GM12878 (cell line): ENCODE measurements around the gene RAI14. TPM values are rescaled to one million over a fixed set of nuclear protein-coding genes. Genes with fewer than 3 reads are reported as not detected.

Source experiments
- ATAC-seq: fragments of 200-7000 bp; cut with Tn5 transposase; 3 replicates; pipeline ENCODE4 v1.9.1; 2020; ENCODE audit warnings: mild to moderate bottlenecking, moderate library complexity
- BruUV-seq: library from RNA; stranded (reverse); fragments of 400-500 nt; replicated peaks from 2 replicates; lab custom pipeline; 2021; lab: Mats Ljungman, UMichigan
- CTCF ChIA-PET: fragments of 300-600 bp; sonication (Branson Sonifier 250); formaldehyde crosslinking; extraction: SDS; loops from one replicate; lab custom pipeline; 2021; ENCODE audit warnings: inconsistent platforms; lab: Yijun Ruan, JAX
- POLR2A ChIA-PET: fragments of 350-600 bp; formaldehyde crosslinking; extraction: SDS; loops from one replicate; lab custom pipeline; 2021; ENCODE audit warnings: inconsistent platforms; lab: Charles Lee
- RAD21 ChIA-PET: fragments of 300-600 bp; sonication (Branson Sonifier 250); formaldehyde crosslinking; loops from one replicate; lab custom pipeline; 2023; ENCODE audit warnings: antibody characterized with exemption; ENCODE audit not compliant: unreplicated experiment; lab: Charles Lee
- SMC1A ChIA-PET: fragments of 300-600 bp; sonication (Branson Sonifier 250); formaldehyde crosslinking; loops from one replicate; lab custom pipeline; 2023; ENCODE audit not compliant: unreplicated experiment, uncharacterized antibody; lab: Charles Lee
- DNase-seq: peaks from one replicate; pipeline ENCODE4 v3.0.0-alpha.2; 2011; ENCODE audit warnings: low read depth, low spot score
- FAIRE-seq: peaks from 3 replicates; lab custom pipeline; 2011; peaks lifted over from hg19 to GRCh38; lab: Jason Lieb, UNC
- H2AFZ ChIP-seq: 2 replicates; pipeline ENCODE4 v1.6.0; 2011; ENCODE audit warnings: low read depth, low read length, control low read depth; ENCODE audit not compliant: control insufficient read depth
- H3K27ac ChIP-seq: 2 replicates; pipeline ENCODE4 v1.5.1; 2011; ENCODE audit warnings: control low read depth; ENCODE audit not compliant: control insufficient read depth, insufficient read depth
- H3K27me3 ChIP-seq, 2 experiments: replicated peaks in 1 of 2; 2 replicates each; pipeline versions ENCODE4 v1.6.0 to v1.6.1; 2011; ENCODE audit warnings: low read length in 1 of 2; ENCODE audit not compliant: control insufficient read depth in 2 of 2, insufficient read depth in 2 of 2
- H3K36me3 ChIP-seq, 2 experiments: 2 replicates each; pipeline ENCODE4 v1.5.1; 2011; ENCODE audit warnings: low read length in 1 of 2; ENCODE audit not compliant: control insufficient read depth in 2 of 2, insufficient read depth in 2 of 2
- H3K4me1 ChIP-seq: 2 replicates; pipeline ENCODE4 v1.6.1; 2011; ENCODE audit warnings: mild to moderate bottlenecking, low read length, moderate library complexity, mixed read lengths; ENCODE audit not compliant: control insufficient read depth, insufficient read depth
- H3K4me2 ChIP-seq: 2 replicates; pipeline ENCODE4 v1.6.0; 2011; ENCODE audit warnings: control low read depth; ENCODE audit not compliant: control insufficient read depth, insufficient read depth
- H3K4me3 ChIP-seq: fragments of 200-600 bp; sonication (generic); 2 replicates; pipeline ENCODE4 v1.5.1; 2016
- H3K79me2 ChIP-seq: 2 replicates; pipeline ENCODE4 v1.6.0; 2011; ENCODE audit warnings: low read length; ENCODE audit not compliant: control insufficient read depth, insufficient read depth
- H3K9ac ChIP-seq: 2 replicates; pipeline ENCODE4 v1.8.0; 2011; ENCODE audit warnings: low read length, control low read depth, mixed read lengths; ENCODE audit not compliant: control insufficient read depth, insufficient read depth
- H3K9me3 ChIP-seq: replicated peaks from 3 replicates; pipeline ENCODE4 v1.5.1; 2011; ENCODE audit warnings: mild to moderate bottlenecking, low read length; ENCODE audit not compliant: control insufficient read depth, insufficient read depth
- H4K20me1 ChIP-seq: 2 replicates; pipeline ENCODE4 v1.6.0; 2011; ENCODE audit not compliant: control insufficient read depth, insufficient read depth
- ATF3 ChIP-seq: IDR thresholded peaks from 2 replicates; pipeline ENCODE4 v1.6.1; 2011; ENCODE audit warnings: low read depth, mild to moderate bottlenecking, low read length, moderate library complexity, borderline replicate concordance; ENCODE audit errors: extremely low read depth
- BCL3 ChIP-seq: IDR thresholded peaks from 2 replicates; pipeline ENCODE4 v1.6.1; 2011; ENCODE audit warnings: borderline replicate concordance, low read depth, mild to moderate bottlenecking, moderate library complexity, low read length; ENCODE audit not compliant: insufficient read depth, poor library complexity, severe bottlenecking
- CHD1 ChIP-seq: IDR thresholded peaks from 2 replicates; pipeline ENCODE4 v1.6.1; 2012; ENCODE audit warnings: low read depth, low read length, improper control_type of control experiment
- CHD4 ChIP-seq: fragments of 200-600 bp; sonication (generic); IDR thresholded peaks from 2 replicates; pipeline ENCODE4 v1.6.1; 2016; ENCODE audit warnings: mild to moderate bottlenecking
- EZH2 ChIP-seq: IDR thresholded peaks from 2 replicates; pipeline ENCODE4 v1.6.1; 2012; ENCODE audit warnings: low read depth, mild to moderate bottlenecking, control low read depth, inconsistent platforms, low read length, borderline replicate concordance; ENCODE audit not compliant: control insufficient read depth
- HDAC2 ChIP-seq: fragments of 200-600 bp; sonication (generic); IDR thresholded peaks from 2 replicates; pipeline ENCODE4 v1.6.1; 2017
- KDM1A ChIP-seq: fragments of 200-600 bp; sonication (generic); IDR thresholded peaks from 2 replicates; pipeline ENCODE4 v1.6.1; 2016; ENCODE audit warnings: borderline replicate concordance
- NR2C2 ChIP-seq: IDR thresholded peaks from 2 replicates; pipeline ENCODE4 v1.6.1; 2011; ENCODE audit warnings: borderline replicate concordance, low read depth; ENCODE audit not compliant: control insufficient read depth, insufficient read length
- SMARCA5 ChIP-seq: fragments of 450-650 bp; IDR thresholded peaks from 2 replicates; pipeline ENCODE4 v1.6.1; 2017; ENCODE audit warnings: mild to moderate bottlenecking
- STAT1 ChIP-seq: fragments of 450-650 bp; conservative IDR thresholded peaks from 2 replicates; pipeline ENCODE4 v1.6.1; 2014; ENCODE audit warnings: antibody characterized with exemption, mild to moderate bottlenecking
- TCF7 ChIP-seq: IDR thresholded peaks from 2 replicates; pipeline ENCODE4 v1.6.1; 2014; ENCODE audit warnings: antibody characterized with exemption, borderline replicate concordance
- ZNF592 ChIP-seq: fragments of 450-650 bp; IDR thresholded peaks from 2 replicates; pipeline ENCODE4 v1.6.1; 2017; ENCODE audit warnings: mild to moderate bottlenecking, moderate library complexity
- WGBS: methylation state at CpG from one replicate; pipeline ENCODE4 v1.1.6; 2016; ENCODE audit warnings: low lambda C conversion rate; ENCODE audit not compliant: insufficient replicate concordance, insufficient coverage; ENCODE audit errors: missing lambda C conversion rate; 5-methylcytosine and 5-hydroxymethylcytosine counted together
- in situ Hi-C: fragments of 300-500 bp; cut with MboI; formaldehyde crosslinking; loops from 9 replicates; pipeline ENCODE4 v1.14.3; 2018; ENCODE audit warnings: mixed read lengths
- intact Hi-C: fragments of 100-400 bp; cut with micrococcal nuclease; formaldehyde crosslinking; loops from one replicate; pipeline ENCODE4 v1.14.2; 2022; ENCODE audit not compliant: unreplicated experiment
- polyA plus RNA-seq, 11 experiments: library from polyadenylated mRNA; depleted of rRNA in 4 of 11; unstranded in 6 of 11; stranded (reverse) in 5 of 11; fragments of >200 nt; fragmentation: Nextera tagmentation in 4 of 11; fragmentation: Illumina TruSeq in 1 of 11; extraction: Ambion mirVana in 4 of 11; extraction: Trizol in 1 of 11; gene quantifications; 1 replicate in 1 of 11; 2 replicates in 10 of 11; pipeline versions ENCODE4 v1.2.1 to v1.2.3, GENCODE V29; 2011 to 2016; ENCODE audit warnings: inconsistent platforms in 2 of 11, missing spikeins in 2 of 11, low read depth in 1 of 11
- total RNA-seq, 4 experiments: library from RNA; depleted of rRNA in 3 of 4; stranded (reverse); fragments of >200 nt in 3 of 4; fragmentation: Illumina TruSeq in 1 of 4; extraction: Trizol in 1 of 4; gene quantifications; 2 replicates each; pipeline versions ENCODE4 v1.2.1 to v1.2.3, GENCODE V29; 2013 to 2021
- TF ChIP-seq, protein P1 (sequence below): IDR thresholded peaks from 2 replicates; pipeline ENCODE4 v1.6.1; 2011; ENCODE audit warnings: mild to moderate bottlenecking, low read depth, low read length, moderate library complexity; ENCODE audit not compliant: insufficient replicate concordance
- TF ChIP-seq, protein P2 (sequence below): IDR thresholded peaks from 2 replicates; pipeline ENCODE4 v1.6.1; 2011; ENCODE audit warnings: low read depth, low read length, improper control_type of control experiment, borderline replicate concordance

RAI14 gene
- total and polyA plus RNA-seq, 10 of the 15 experiments (the other 5 are each of a cell fraction or from before 2014, with no cell fraction given) = 0.18 to 4.6 (median 1.9) TPM

DNA sequence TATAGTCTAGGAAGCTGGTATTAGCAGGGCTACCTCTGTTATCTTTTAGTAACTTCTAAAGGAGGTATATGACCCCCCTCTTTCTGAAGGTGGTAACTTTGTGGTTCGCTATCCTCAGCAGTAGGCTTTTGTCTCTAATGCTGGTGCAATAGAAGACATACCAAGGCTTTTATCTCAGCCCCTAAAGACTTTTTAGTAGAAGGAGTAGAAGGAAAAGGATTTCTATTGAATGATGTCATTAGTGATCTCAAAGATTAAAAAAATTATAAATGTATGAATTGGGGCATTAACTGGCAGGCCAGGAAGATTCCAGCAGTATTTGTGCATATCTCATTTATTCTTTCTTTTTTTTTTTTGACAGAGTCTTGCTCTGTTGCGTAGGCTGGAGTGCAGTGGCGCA is 78.2 kb downstream of the RAI14 start:
- POLR2A ChIA-PET = no interaction called here
- TF ChIP-seq CHD1 (no peak), EZH2 (no peak), ATF3 (no peak), TCF7 (no peak), ZNF592 (no peak), SMARCA5 (no peak), NR2C2 (no peak), HDAC2 (no peak), STAT1 (no peak), KDM1A (no peak), CHD4 (no peak), BCL3 (no peak)
- TF ChIP-seq, protein P1, sequence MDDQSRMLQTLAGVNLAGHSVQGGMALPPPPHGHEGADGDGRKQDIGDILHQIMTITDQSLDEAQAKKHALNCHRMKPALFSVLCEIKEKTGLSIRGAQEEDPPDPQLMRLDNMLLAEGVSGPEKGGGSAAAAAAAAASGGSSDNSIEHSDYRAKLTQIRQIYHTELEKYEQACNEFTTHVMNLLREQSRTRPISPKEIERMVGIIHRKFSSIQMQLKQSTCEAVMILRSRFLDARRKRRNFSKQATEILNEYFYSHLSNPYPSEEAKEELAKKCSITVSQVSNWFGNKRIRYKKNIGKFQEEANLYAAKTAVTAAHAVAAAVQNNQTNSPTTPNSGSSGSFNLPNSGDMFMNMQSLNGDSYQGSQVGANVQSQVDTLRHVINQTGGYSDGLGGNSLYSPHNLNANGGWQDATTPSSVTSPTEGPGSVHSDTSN = no peak
- TF ChIP-seq, protein P2, sequence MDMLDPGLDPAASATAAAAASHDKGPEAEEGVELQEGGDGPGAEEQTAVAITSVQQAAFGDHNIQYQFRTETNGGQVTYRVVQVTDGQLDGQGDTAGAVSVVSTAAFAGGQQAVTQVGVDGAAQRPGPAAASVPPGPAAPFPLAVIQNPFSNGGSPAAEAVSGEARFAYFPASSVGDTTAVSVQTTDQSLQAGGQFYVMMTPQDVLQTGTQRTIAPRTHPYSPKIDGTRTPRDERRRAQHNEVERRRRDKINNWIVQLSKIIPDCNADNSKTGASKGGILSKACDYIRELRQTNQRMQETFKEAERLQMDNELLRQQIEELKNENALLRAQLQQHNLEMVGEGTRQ = no peak

More for the DNA sequence above, 78.2 kb downstream of the RAI14 start:
- ChIA-PET SMC1A (no interaction called here), CTCF (no interaction called here), RAD21 (no interaction called here)
- no peaks in the 10 kb centered on the region for H4K20me1 ChIP-seq
- no peaks in the 10 kb centered on the region for H3K79me2 ChIP-seq
- no peaks in the 10 kb centered on the region for H3K9me3 ChIP-seq
- no peak overlapping the region for H3K9ac ChIP-seq
- DNase-seq = no peak
- no peaks in the 10 kb centered on the region; a peak in 1 of 4 replicates for H3K27me3 ChIP-seq
- intact Hi-C loops = no loop called here
- H3K36me3 ChIP-seq = no peaks in the 10 kb centered on the region
- in situ Hi-C loops = no loop called here
- FAIRE-seq = no peak
- WGBS = 50% methylated on average over 2 of the region's 3 CpGs
- BruUV-seq = no TSS peak
- H3K27ac ChIP-seq = no peak overlapping the region
- H3K4me1 ChIP-seq = no peaks in the 10 kb centered on the region
- no peak overlapping the region for H2AFZ ChIP-seq
- H3K4me3 ChIP-seq = no peak overlapping the region
- no peak overlapping the region for H3K4me2 ChIP-seq
- no peak for ATAC-seq
